RPMI7951 (cell line): Measurements from ENCODE around the gene HTR3E. TPM values are rescaled to one million over a fixed set of nuclear protein-coding genes. Genes with fewer than 3 reads are reported as not detected.

Source experiments
- DNase-seq: peaks from one replicate; pipeline ENCODE4 v3.0.0-alpha.2; 2012; ENCODE audit warnings: low read depth
- total RNA-seq: library from RNA; depleted of rRNA; stranded (reverse); fragments of >200 nt; shearing (Covaris generic); gene quantifications from 2 replicates; pipeline ENCODE4 v1.2.3, GENCODE V29; 2014; rRNA removed

Gene HTR3E
- total RNA-seq, 1 experiment from 2014 or later, result not detected

- DNase-seq, result no peak
Observed at GRCh38 chr3:184155644-184156521, 59.0 kb downstream of the HTR3E start.

DNA sequence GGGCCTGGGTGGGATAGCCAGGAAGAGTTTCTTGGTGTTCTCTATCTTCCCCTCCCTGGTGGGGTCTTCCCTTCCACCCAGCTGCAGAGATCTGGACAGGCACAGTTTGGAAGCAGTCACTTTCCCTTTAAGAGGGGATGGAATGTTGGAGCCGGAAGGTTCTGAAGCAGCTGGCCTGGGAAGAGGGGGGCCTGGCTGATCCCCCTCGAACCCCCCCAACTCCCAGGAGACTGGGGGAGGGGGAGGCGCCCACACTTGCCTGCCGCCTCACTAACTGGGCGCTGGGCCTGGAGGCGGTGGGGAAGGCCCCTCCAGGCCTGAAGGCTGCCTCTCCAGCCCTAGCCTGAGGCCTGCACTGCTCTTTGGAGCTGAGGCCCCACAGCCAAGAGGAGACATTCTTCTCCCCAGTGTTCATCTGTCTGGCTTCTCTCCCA, 59.7 kb downstream of the HTR3E start:
- peak; percentile 60 for DNase-seq

Other genes starting within 250 kb of the HTR3E start
- gene PARL, start 212.2 kb upstream of the HTR3E start, total RNA-seq, result 39.9 and 46.2 TPM in 2 replicates
- 7.2 and 10.1 TPM in 2 replicates for gene ABCC5, start 79.2 kb upstream of the HTR3E start, total RNA-seq
- gene HTR3D, start 65.3 kb upstream of the HTR3E start, total RNA-seq, result not detected in 2 replicates
- not detected in 2 replicates for gene HTR3C, start 44.0 kb upstream of the HTR3E start, total RNA-seq
- 42.1 and 52.0 TPM in 2 replicates for gene EIF2B5, start 38.3 kb downstream of the HTR3E start, total RNA-seq
- gene DVL3, start 58.3 kb downstream of the HTR3E start, total RNA-seq, result 21.9 and 27.8 TPM in 2 replicates
- 699 and 754 TPM in 2 replicates for gene AP2M1, start 77.8 kb downstream of the HTR3E start, total RNA-seq
- gene ABCF3, start 89.1 kb downstream of the HTR3E start, total RNA-seq, result 27.2 and 33.4 TPM in 2 replicates
- gene VWA5B2, start 132.5 kb downstream of the HTR3E start, total RNA-seq, result not detected in 2 replicates
- 67.0 and 71.2 TPM in 2 replicates for gene ALG3, start 151.9 kb downstream of the HTR3E start, total RNA-seq
- 7.3 and 9.6 TPM in 2 replicates for gene EEF1AKMT4, start 152.6 kb downstream of the HTR3E start, total RNA-seq
- gene CAMK2N2, start 164.5 kb downstream of the HTR3E start, total RNA-seq, result 0.29 and 0.96 TPM in 2 replicates
- not detected in 2 replicates for gene ECE2, start 179.0 kb downstream of the HTR3E start, total RNA-seq
- 542 and 803 TPM in 2 replicates for gene PSMD2, start 202.2 kb downstream of the HTR3E start, total RNA-seq
- 164 and 173 TPM in 2 replicates for gene EIF4G1, start 217.5 kb downstream of the HTR3E start, total RNA-seq
- 10.6 and 12.0 TPM in 2 replicates for gene FAM131A, start 240.5 kb downstream of the HTR3E start, total RNA-seq